Esophagus squamous epithelium (tissue), 5 donors: Measurements from ENCODE around the gene LTK. TPM values are rescaled to one million over a fixed set of nuclear protein-coding genes. Genes with fewer than 3 reads are reported as not detected.

Experiments
- DNase-seq: peaks from one replicate; lab custom pipeline; 2025; lab: John Stamatoyannopoulos, UW
- H3K27ac ChIP-seq, 4 donors: fragments of 200-600 bp; sonication (generic); one replicate each; pipeline ENCODE4 v1.5.1; 2016 to 2019; ENCODE audit warnings: mild to moderate bottlenecking in 1 of 4
- H3K27me3 ChIP-seq, 4 donors: fragments of 200-600 bp; sonication (generic); 1 replicate in 3 of 4; 2 replicates in 1 of 4; pipeline versions ENCODE4 v1.5.1 to v1.6.0; 2017 to 2021; ENCODE audit warnings: antibody characterized with exemption in 1 of 4
- H3K36me3 ChIP-seq, 3 donors: fragments of 200-600 bp; sonication (generic); one replicate each; pipeline ENCODE4 v1.5.1; 2016 to 2019
- H3K4me1 ChIP-seq, 3 donors: fragments of 200-600 bp; sonication (generic); one replicate each; pipeline ENCODE4 v1.5.1; 2017 to 2019
- H3K4me3 ChIP-seq, 4 donors: fragments of 200-600 bp; sonication (generic); 1 replicate in 3 of 4; 2 replicates in 1 of 4; pipeline ENCODE4 v1.5.1; 2016 to 2019; ENCODE audit warnings: mild to moderate bottlenecking in 2 of 4, moderate library complexity in 1 of 4
- H3K9me3 ChIP-seq, 3 donors: fragments of 200-600 bp; sonication (generic); one replicate each; pipeline ENCODE4 v1.5.1; 2016 to 2019
- POLR2A ChIP-seq, 4 donors: fragments of 450-650 bp; IDR thresholded peaks; one replicate each; pipeline ENCODE4 v1.6.1; 2017; ENCODE audit warnings: antibody characterized with exemption in 4 of 4, mild to moderate bottlenecking in 4 of 4, moderate library complexity in 3 of 4
- WGBS, 2 donors: methylation state at CpG; one replicate each; pipeline ENCODE4 v1.1.5; 2018; 5-methylcytosine and 5-hydroxymethylcytosine counted together
- intact Hi-C: fragments of 100-400 bp; cut with DNase I; formaldehyde crosslinking; loops from one replicate; pipeline ENCODE4 v1.15.0; 2022
- total RNA-seq, 4 donors: library from RNA; depleted of rRNA; stranded (reverse); fragments of >200 nt; gene quantifications; one replicate each; pipeline ENCODE4 v1.1.0, GENCODE V29; 2016
- TF ChIP-seq, protein P1 (sequence below), 6 experiments: fragments of 450-650 bp in 4 of 6; fragments of 200-600 bp in 2 of 6; sonication (generic) in 2 of 6; IDR thresholded peaks; one replicate each; pipeline ENCODE4 v1.5.1; 2016 to 2019; ENCODE audit warnings: antibody characterized with exemption in 6 of 6, mild to moderate bottlenecking in 4 of 6, moderate library complexity in 4 of 6
- donor health status: DM: yes; HTN: yes; CAD: no.

LTK gene
- total RNA-seq, 4 donors from 2014 or later: 0.38 to 0.82 TPM; not detected in 2

DNA sequence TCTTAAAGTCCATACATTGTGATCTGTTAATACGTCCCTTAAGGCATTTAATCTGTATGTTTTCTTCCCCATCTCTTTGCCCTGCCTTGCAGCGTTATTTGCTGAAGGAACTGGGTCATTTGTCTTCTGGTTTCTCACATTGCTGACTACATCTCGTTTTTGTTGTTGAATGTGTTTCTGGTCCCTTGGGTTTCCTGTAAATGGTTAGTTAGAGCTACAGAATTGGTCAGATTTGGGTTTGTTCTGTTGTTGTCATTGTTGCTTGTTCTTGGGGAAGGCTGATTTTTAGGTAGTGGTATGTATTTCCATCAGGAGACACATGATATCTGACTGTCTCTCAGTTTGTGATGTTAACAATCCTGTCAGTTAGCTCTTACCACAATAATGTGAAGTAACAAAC is 46.9 kb downstream of the LTK start:
- WGBS, 2 donors: 69 to 71% methylated on average over 3 of the region's 3 CpGs
- DNase-seq: no peak
- H3K9me3 ChIP-seq: no peaks in the 10 kb centered on the region
- H3K27me3 ChIP-seq: no peaks in the 10 kb centered on the region
- H3K4me3 ChIP-seq: no peak overlapping the region
- H3K36me3 ChIP-seq: peaks cover 4 to 98% (median 16%) of the 10 kb centered on the region in 3 donors
- TF ChIP-seq, protein P1, sequence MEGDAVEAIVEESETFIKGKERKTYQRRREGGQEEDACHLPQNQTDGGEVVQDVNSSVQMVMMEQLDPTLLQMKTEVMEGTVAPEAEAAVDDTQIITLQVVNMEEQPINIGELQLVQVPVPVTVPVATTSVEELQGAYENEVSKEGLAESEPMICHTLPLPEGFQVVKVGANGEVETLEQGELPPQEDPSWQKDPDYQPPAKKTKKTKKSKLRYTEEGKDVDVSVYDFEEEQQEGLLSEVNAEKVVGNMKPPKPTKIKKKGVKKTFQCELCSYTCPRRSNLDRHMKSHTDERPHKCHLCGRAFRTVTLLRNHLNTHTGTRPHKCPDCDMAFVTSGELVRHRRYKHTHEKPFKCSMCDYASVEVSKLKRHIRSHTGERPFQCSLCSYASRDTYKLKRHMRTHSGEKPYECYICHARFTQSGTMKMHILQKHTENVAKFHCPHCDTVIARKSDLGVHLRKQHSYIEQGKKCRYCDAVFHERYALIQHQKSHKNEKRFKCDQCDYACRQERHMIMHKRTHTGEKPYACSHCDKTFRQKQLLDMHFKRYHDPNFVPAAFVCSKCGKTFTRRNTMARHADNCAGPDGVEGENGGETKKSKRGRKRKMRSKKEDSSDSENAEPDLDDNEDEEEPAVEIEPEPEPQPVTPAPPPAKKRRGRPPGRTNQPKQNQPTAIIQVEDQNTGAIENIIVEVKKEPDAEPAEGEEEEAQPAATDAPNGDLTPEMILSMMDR (IDR thresholded peaks at IDR 0.05): no peak
- no peak for TF ChIP-seq POLR2A (IDR thresholded peaks at IDR 0.05)
- H3K27ac ChIP-seq: no peak overlapping the region
- intact Hi-C loops: no loop called here
- no peaks in the 10 kb centered on the region for H3K4me1 ChIP-seq

DNA sequence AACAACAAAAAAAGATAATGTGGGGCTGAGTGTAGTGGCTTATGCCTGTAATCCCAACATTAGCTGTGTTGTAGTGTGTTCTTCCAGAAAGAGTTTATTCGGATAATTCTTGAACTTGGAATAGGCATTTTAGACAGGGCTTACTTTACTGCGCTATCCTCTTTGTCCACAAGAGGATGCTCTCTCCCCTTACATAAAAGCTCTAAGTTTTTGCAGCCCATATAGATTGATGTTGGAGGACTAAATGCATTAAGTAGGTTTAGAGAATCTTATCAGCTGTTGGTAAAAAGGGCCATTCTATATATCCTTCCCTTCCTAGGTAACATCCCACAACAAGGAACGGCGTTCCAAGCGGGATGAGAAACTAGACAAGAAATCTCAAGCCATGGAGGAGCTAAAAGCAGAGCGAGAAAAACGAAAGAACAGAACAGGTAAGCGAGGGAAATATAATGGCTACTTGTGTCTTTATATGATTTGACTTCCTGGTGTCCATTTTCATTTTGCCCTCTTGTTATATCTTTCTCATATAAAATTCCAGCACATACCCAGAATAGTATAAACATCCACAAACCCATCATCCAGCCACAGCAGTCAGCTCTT is 47.7 kb downstream of the LTK start:
- DNase-seq: no peak
- intact Hi-C loops: no loop called here
- Histone ChIP-seq H3K27me3 (no peaks in the 10 kb centered on the region), H3K36me3 (peaks cover 0 to 98% (median 11%) of the 10 kb centered on the region in 3 donors), H3K4me1 (no peaks in the 10 kb centered on the region), H3K4me3 (no peak overlapping the region), H3K27ac (no peak overlapping the region), H3K9me3 (no peaks in the 10 kb centered on the region)
- WGBS, 2 donors: 81 to 93% methylated on average over 8 of the region's 8 CpGs
- no peak for TF ChIP-seq POLR2A (IDR thresholded peaks at IDR 0.05)
- TF ChIP-seq, protein P1 (IDR thresholded peaks at IDR 0.05): peak; percentile 38 to 90 (median 70)

DNA sequence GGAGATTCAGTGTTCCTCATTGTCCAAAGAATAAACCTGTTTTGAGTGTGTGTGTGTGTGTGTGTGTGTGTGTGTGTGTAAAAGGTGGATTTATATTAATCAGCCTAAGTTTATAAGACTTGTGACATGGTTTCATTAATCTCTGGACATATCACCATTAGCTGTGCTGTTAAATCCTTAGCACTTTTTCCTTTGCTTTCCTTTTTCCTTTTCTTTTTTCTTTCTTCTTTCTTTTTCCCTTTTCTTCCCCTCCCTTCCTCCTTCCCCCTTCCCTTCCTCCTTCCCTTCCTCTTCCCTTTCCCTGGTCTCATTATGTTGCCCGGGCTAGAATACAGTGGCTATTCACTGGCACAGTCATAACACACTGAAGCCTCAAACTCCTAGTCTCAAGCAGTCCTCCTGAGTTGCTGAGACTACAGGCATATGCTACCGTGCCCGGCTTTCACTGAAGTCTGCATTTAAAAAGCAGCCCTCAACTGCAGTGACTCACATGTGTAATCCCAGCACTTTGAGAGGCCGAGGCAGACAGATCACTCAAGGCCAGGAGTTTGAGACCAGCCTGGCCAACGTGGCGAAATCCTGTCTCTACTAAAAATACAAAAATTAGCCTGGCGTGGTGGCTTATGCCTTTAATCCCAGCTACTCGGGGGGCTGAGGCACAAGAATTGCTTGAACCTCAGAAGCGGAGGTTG is 48.6 kb downstream of the LTK start:
- Histone ChIP-seq H3K4me3 (no peak overlapping the region), H3K9me3 (no peaks in the 10 kb centered on the region), H3K27ac (no peak overlapping the region), H3K4me1 (no peaks in the 10 kb centered on the region), H3K27me3 (no peaks in the 10 kb centered on the region), H3K36me3 (peaks cover 0 to 97% (median 9%) of the 10 kb centered on the region in 3 donors)
- intact Hi-C loops: no loop called here
- no peak for TF ChIP-seq POLR2A (IDR thresholded peaks at IDR 0.05)
- TF ChIP-seq, protein P1 (IDR thresholded peaks at IDR 0.05): no peak
- no peak for DNase-seq
- 86 to 91% methylated on average over 9 of the region's 9 CpGs for WGBS, 2 donors

DNA sequence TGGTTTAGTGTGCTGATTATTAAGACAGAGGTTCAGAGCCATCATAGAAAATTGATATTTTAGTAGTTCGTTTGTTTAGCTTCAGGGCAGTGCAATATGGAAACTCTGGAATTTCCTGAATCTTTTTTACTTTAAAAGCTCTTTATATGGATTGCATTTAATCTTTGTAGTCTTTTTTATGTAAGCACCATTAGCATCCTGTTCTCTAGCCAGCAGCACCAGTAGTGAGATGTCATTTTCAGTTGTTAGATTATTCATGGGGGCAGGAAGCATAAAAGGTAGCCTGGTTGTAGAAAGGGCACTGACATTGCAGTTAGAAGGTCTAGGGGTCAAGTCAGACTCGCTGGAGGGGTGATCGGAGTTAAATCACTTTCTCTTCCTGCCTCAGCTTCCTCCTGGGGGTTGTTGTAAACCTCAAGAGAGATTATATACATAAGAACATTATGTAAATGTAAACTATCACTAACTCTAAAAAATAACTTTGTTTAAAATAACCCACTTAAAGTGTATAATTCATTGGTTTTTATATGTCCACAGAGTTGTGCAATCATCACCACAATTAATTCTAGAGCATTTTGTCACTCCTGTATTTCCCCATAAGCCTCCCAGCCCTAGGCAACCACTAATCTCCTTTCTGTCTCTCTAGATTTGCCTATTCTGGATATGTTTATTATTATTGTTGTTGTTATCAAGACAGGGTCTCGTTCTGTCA is 51.4 kb downstream of the LTK start:
- H3K27me3 ChIP-seq: no peaks in the 10 kb centered on the region
- H3K27ac ChIP-seq: no peak overlapping the region
- peaks cover 11 to 96% (median 19%) of the 10 kb centered on the region in 3 donors for H3K36me3 ChIP-seq
- no peak for DNase-seq
- intact Hi-C loops: no loop called here
- H3K9me3 ChIP-seq: no peaks in the 10 kb centered on the region
- WGBS, 2 donors: 54 to 70% methylated on average over 4 of the region's 4 CpGs
- H3K4me1 ChIP-seq: no peaks in the 10 kb centered on the region
- no peak overlapping the region for H3K4me3 ChIP-seq
- TF ChIP-seq POLR2A (IDR thresholded peaks at IDR 0.05): no peak
- TF ChIP-seq, protein P1 (IDR thresholded peaks at IDR 0.05): no peak

Other genes with a start within 250 kb of the LTK start
- 10 to 100 TPM in 2 of 4 donors, 1 to 10 TPM in 2; 2.7 to 16.3 (median 7.3) TPM for gene OIP5, start 181.2 kb downstream of the LTK start, total RNA-seq
- gene NUSAP1, start 180.9 kb downstream of the LTK start, total RNA-seq: 10 to 100 TPM; 26.5 to 47.7 (median 37.6) TPM
- 10 to 100 TPM in 3 of 4 donors, 1 to 10 TPM in 1; 9.4 to 26.9 (median 15.0) TPM for gene NDUFAF1, start 111.3 kb downstream of the LTK start, total RNA-seq
- 10 to 100 TPM; 23.3 to 41.6 (median 33.6) TPM for gene RTF1, start 96.7 kb downstream of the LTK start, total RNA-seq
- under 1 TPM in 3 of 4 donors, not detected in 1; 0.19 to 0.76 (median 0.57) TPM for gene ITPKA, start 20.0 kb downstream of the LTK start, total RNA-seq
- 10 to 100 TPM; 15.3 to 22.6 (median 19.8) TPM for gene RPAP1, start 30.4 kb upstream of the LTK start, total RNA-seq
- 10 to 100 TPM in 3 of 4 donors, 1 to 10 TPM in 1; 6.5 to 16.9 (median 11.2) TPM for gene TYRO3, start 45.4 kb upstream of the LTK start, total RNA-seq
- gene MGA, start 146.6 kb upstream of the LTK start, total RNA-seq: 10 to 100 TPM; 12.9 to 37.4 (median 15.1) TPM